Left ventricle myocardium inferior (tissue), 1 donor: ENCODE results near the gene SH3BP1. TPM values are rescaled to one million over a fixed set of nuclear protein-coding genes. Genes with fewer than 3 reads are reported as not detected.

Experiments used
- DNase-seq: peaks from one replicate; pipeline ENCODE4 v3.0.0-alpha.2; 2020
- H3K27ac ChIP-seq: fragments of 200-600 bp; replicated peaks from 2 replicates; pipeline ENCODE4 v1.8.0; 2021
- H3K27me3 ChIP-seq: fragments of 200-600 bp; 2 replicates; pipeline ENCODE4 v1.8.0; 2021; ENCODE audit warnings: low read depth
- H3K36me3 ChIP-seq: fragments of 200-600 bp; 2 replicates; pipeline ENCODE4 v1.8.0; 2021
- H3K4me1 ChIP-seq: fragments of 200-600 bp; 2 replicates; pipeline ENCODE4 v1.8.0; 2021
- H3K4me3 ChIP-seq: fragments of 200-600 bp; 2 replicates; pipeline ENCODE4 v1.8.0; 2021; ENCODE audit warnings: mild to moderate bottlenecking, moderate library complexity
- H3K9me3 ChIP-seq: fragments of 200-600 bp; replicated peaks from 2 replicates; pipeline ENCODE4 v1.8.0; 2021
- intact Hi-C: fragments of 100-400 bp; cut with micrococcal nuclease; formaldehyde crosslinking; loops from one replicate; pipeline ENCODE4 v1.11.0; 2022
- total RNA-seq: library from RNA; stranded (reverse); fragmentation: NEBNext Ultra II Directional; extraction: Animal tissue kit (Norgen Biotek cat#: 25700); gene quantifications from one replicate; pipeline ENCODE4 v1.2.1, GENCODE V29; 2021
- TF ChIP-seq, protein P1 (sequence below): fragments of 200-600 bp; IDR thresholded peaks from 2 replicates; pipeline ENCODE4 v1.8.0; 2021; ENCODE audit warnings: antibody characterized with exemption, mild to moderate bottlenecking, borderline replicate concordance
- donor health status: DM: no; HTN: yes; CAD: no; lungs with severe emphysema.

Gene SH3BP1
- total RNA-seq, 1 donor from 2014 or later, result 2.5 TPM

DNA sequence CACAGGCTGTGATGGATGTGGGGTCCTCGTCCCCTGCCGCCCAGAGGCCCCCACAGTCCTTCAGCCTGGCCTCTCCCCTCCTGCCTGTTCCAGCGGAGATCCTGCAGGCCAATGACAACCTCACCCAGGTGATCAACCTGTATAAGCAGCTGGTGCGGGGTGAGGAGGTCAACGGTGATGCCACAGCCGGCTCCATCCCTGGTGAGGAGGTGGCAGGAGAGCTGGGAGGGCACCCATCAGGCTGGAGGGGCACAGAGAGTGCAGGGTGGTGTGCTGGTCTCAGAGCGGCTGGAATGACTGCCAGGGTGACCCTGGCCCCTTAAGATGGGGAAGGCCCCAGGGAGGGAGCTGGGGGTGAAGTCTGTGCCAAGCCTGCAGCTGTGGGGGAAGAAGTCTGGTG is 14.6 kb upstream of the SH3BP1 start:
- intact Hi-C loops, result no loop called here
- Histone ChIP-seq H3K36me3 (peaks cover 39% of the 10 kb centered on the region), H3K9me3 (no peaks in the 10 kb centered on the region), H3K4me3 (no peak overlapping the region), H3K27me3 (no peaks in the 10 kb centered on the region), H3K4me1 (peaks cover 37% of the 10 kb centered on the region), H3K27ac (no peak overlapping the region)
- TF ChIP-seq, protein P1, sequence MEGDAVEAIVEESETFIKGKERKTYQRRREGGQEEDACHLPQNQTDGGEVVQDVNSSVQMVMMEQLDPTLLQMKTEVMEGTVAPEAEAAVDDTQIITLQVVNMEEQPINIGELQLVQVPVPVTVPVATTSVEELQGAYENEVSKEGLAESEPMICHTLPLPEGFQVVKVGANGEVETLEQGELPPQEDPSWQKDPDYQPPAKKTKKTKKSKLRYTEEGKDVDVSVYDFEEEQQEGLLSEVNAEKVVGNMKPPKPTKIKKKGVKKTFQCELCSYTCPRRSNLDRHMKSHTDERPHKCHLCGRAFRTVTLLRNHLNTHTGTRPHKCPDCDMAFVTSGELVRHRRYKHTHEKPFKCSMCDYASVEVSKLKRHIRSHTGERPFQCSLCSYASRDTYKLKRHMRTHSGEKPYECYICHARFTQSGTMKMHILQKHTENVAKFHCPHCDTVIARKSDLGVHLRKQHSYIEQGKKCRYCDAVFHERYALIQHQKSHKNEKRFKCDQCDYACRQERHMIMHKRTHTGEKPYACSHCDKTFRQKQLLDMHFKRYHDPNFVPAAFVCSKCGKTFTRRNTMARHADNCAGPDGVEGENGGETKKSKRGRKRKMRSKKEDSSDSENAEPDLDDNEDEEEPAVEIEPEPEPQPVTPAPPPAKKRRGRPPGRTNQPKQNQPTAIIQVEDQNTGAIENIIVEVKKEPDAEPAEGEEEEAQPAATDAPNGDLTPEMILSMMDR, result no peak
- DNase-seq, result no peak

GRCh38 chr22:37625737-37626136 is 13.7 kb upstream of the SH3BP1 start:
- Histone ChIP-seq H3K27me3 (no peaks in the 10 kb centered on the region), H3K36me3 (peaks cover 44% of the 10 kb centered on the region), H3K4me1 (peaks cover 37% of the 10 kb centered on the region), H3K4me3 (no peak overlapping the region), H3K9me3 (no peaks in the 10 kb centered on the region), H3K27ac (peak overlapping the region; percentile 64)
- DNase-seq, result no peak
- TF ChIP-seq, protein P1, result no peak
- intact Hi-C loops, result no loop called here

DNA sequence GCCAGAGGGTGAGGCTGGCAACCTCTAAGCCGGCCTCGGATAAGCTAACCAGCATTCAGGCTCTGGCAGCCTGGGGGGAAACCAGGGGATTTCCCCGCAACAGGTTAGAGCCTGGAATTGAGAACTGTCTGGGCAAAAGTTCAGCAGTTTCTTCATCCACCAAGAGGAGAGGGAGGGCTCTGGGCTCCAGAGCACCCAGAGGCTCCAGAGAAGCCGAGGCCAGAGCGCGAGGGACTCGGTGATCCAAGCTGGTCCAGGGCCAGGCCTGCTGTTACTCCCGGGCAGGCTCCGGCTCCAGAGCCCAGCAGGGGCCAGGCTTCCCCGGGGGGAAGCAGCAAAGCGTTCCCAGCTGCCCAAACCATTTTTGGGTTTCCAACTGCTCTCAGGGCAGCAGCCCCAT is 13.3 kb upstream of the SH3BP1 start:
- peak overlapping the region; percentile 64 for H3K27ac ChIP-seq
- no peak overlapping the region for H3K4me3 ChIP-seq
- no peaks in the 10 kb centered on the region for H3K9me3 ChIP-seq
- no peaks in the 10 kb centered on the region for H3K27me3 ChIP-seq
- peaks cover 48% of the 10 kb centered on the region for H3K36me3 ChIP-seq
- H3K4me1 ChIP-seq, result peaks cover 41% of the 10 kb centered on the region
- intact Hi-C loops, result no loop called here
- DNase-seq, result peak; percentile 78
- TF ChIP-seq, protein P1, result peak; percentile 27

DNA sequence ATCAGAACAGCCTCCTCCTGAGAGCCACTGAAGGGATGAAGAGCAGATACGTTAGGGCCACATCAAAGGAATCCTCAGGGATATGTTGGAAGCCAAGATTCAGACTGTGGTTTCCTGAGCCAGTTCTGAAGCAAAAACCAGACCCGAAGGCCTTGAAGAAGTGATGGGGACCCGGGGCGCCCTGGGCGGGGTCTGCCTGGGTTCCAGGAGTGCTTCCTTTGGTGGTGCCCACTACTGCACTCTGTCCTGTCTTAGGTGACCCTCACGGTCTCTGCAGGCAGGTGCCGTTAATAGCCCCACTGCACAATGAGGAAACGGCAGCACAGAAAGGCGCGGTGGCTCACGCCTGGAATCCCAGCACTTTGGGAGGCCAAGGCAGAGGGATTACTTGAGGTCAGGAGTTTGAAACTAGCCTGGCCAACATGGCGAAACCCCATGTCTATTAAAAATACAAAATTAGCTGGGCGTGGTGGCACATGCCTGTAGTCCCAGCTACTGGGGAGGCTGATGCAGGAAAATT is 12.9 kb upstream of the SH3BP1 start:
- TF ChIP-seq, protein P1, result no peak
- Histone ChIP-seq H3K27ac (peak overlapping the region; percentile 64), H3K9me3 (no peaks in the 10 kb centered on the region), H3K27me3 (no peaks in the 10 kb centered on the region), H3K4me1 (peaks cover 46% of the 10 kb centered on the region), H3K4me3 (no peak overlapping the region), H3K36me3 (peaks cover 48% of the 10 kb centered on the region)
- intact Hi-C loops, result no loop called here
- no peak for DNase-seq

GRCh38 chr22:37627121-37627520 is 12.3 kb upstream of the SH3BP1 start:
- peaks cover 48% of the 10 kb centered on the region for H3K4me1 ChIP-seq
- H3K27me3 ChIP-seq, result no peaks in the 10 kb centered on the region
- H3K36me3 ChIP-seq, result peaks cover 49% of the 10 kb centered on the region
- DNase-seq, result no peak
- peak overlapping the region; percentile 64 for H3K27ac ChIP-seq
- intact Hi-C loops, result no loop called here
- H3K4me3 ChIP-seq, result no peak overlapping the region
- H3K9me3 ChIP-seq, result no peaks in the 10 kb centered on the region
- TF ChIP-seq, protein P1, result no peak
